ENCODE data around the gene CDT1.

DNA sequence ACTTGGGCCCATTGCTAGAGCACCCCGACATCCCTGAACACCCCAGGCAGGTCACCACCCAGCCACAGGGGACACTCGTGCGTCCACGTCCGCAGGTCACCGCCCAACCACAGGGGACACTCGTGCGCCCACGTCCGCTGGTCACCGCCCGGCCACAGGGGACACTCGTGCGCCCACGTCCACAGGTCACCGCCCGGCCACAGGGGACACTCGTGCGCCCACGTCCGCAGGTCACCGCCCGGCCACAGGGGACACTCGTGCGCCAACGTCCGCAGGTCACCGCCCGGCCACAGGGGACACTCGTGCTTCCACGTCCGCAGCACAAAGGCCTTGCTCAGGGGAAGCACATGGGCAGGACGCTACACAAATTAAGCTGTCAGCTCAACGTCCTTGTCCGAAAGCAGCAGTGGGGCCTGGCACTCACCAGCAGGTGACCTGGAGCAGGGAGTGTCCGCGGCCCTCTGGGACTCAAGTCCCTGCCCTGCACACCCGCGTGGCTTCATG is 35.5 kb downstream of the CDT1 start:
- TF ChIP-seq, protein P1, sequence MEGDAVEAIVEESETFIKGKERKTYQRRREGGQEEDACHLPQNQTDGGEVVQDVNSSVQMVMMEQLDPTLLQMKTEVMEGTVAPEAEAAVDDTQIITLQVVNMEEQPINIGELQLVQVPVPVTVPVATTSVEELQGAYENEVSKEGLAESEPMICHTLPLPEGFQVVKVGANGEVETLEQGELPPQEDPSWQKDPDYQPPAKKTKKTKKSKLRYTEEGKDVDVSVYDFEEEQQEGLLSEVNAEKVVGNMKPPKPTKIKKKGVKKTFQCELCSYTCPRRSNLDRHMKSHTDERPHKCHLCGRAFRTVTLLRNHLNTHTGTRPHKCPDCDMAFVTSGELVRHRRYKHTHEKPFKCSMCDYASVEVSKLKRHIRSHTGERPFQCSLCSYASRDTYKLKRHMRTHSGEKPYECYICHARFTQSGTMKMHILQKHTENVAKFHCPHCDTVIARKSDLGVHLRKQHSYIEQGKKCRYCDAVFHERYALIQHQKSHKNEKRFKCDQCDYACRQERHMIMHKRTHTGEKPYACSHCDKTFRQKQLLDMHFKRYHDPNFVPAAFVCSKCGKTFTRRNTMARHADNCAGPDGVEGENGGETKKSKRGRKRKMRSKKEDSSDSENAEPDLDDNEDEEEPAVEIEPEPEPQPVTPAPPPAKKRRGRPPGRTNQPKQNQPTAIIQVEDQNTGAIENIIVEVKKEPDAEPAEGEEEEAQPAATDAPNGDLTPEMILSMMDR (IDR thresholded peaks at IDR 0.05): no peak
- no peak for TF ChIP-seq POLR2A (IDR thresholded peaks at IDR 0.05)

Data from testis (tissue), 2 donors.